Measurements from ENCODE around the gene ZNF565. TPM values are rescaled to one million over a fixed set of nuclear protein-coding genes. Genes with fewer than 3 reads are reported as not detected.
A peak's percentile ranks its signal among the peaks of the same experiment; 100 is the strongest.

ZNF565 gene
- total and polyA plus RNA-seq, 2 of the 13 experiments (the other 11 are each of a cell fraction or from before 2014, with no cell fraction given), result 1.8 to 5.2 TPM

- TF ChIP-seq ZNF281 (CRISPR knock-in tag; IDR thresholded peaks at IDR 0.05; ENCODE audit: borderline replicate concordance) (no peak), ZNF644 (CRISPR knock-in tag; IDR thresholded peaks at IDR 0.05; ENCODE audit: low read depth) (no peak), NR2C2 (CRISPR knock-in tag; IDR thresholded peaks at IDR 0.05; ENCODE audit: borderline replicate concordance) (peak; percentile 51; the same call in 1 of the 2 replicates), ZNF350 (CRISPR knock-in tag; IDR thresholded peaks at IDR 0.05; ENCODE audit: borderline replicate concordance, low read depth) (peak; percentile 97), YEATS4 (CRISPR knock-in tag; IDR thresholded peaks at IDR 0.05; ENCODE audit: borderline replicate concordance) (peak; percentile 83; the same call in 1 of the 2 replicates), PAF1 (CRISPR knock-in tag; IDR thresholded peaks at IDR 0.05) (no peak), SP4 (CRISPR knock-in tag; IDR thresholded peaks at IDR 0.05) (peak; percentile 90), ZNF160 (CRISPR knock-in tag; IDR thresholded peaks at IDR 0.05) (peak; percentile 24; the same call in 1 of the 2 replicates), ZNF253 (CRISPR knock-in tag; IDR thresholded peaks at IDR 0.05; ENCODE audit: borderline replicate concordance) (no peak), KMT2A (CRISPR knock-in tag; IDR thresholded peaks at IDR 0.05) (no peak), ZNF569 (CRISPR knock-in tag; IDR thresholded peaks at IDR 0.05; ENCODE audit: borderline replicate concordance) (no peak), ZNF18 (CRISPR knock-in tag; IDR thresholded peaks at IDR 0.05; ENCODE audit: insufficient replicate concordance) (peak; percentile 22), ZNF567 (CRISPR knock-in tag; IDR thresholded peaks at IDR 0.05; ENCODE audit: borderline replicate concordance) (peak; percentile 57), FOXJ3 (CRISPR knock-in tag; IDR thresholded peaks at IDR 0.05; ENCODE audit: borderline replicate concordance) (peak; percentile 55; the same call in 1 of the 2 replicates), HMG20B (CRISPR knock-in tag; conservative IDR thresholded peaks at IDR 0.05) (no peak), TOE1 (CRISPR knock-in tag; IDR thresholded peaks at IDR 0.05) (no peak), RFXANK (CRISPR knock-in tag; IDR thresholded peaks at IDR 0.05) (0 out of 2 replicates have a peak, but pooled peaks have one; percentile 35), SIN3A (IDR thresholded peaks at IDR 0.05; ENCODE audit: borderline replicate concordance, low read depth, low read length) (peak; percentile 70; the same call in 1 of the 2 replicates), HNF4A (CRISPR knock-in tag; IDR thresholded peaks at IDR 0.05) (no peak), ZNF552 (CRISPR knock-in tag; IDR thresholded peaks at IDR 0.05; ENCODE audit: borderline replicate concordance) (peak; percentile 87), HOXA7 (CRISPR knock-in tag; IDR thresholded peaks at IDR 0.05) (no peak), ELF3 (CRISPR knock-in tag; IDR thresholded peaks at IDR 0.05) (peak; percentile 58; the same call in 1 of the 2 replicates), ZNF10 (CRISPR knock-in tag; IDR thresholded peaks at IDR 0.05; ENCODE audit: borderline replicate concordance, low read depth) (no peak), FOSL1 (CRISPR knock-in tag; IDR thresholded peaks at IDR 0.05; ENCODE audit: borderline replicate concordance) (peak; percentile 57; the same call in 1 of the 2 replicates), CEBPG (CRISPR knock-in tag; IDR thresholded peaks at IDR 0.05) (no peak), FOXA3 (CRISPR knock-in tag; IDR thresholded peaks at IDR 0.05) (peak; percentile 23; the same call in 1 of the 2 replicates), GTF3A (CRISPR knock-in tag; conservative IDR thresholded peaks at IDR 0.05) (no peak)
Observed at GRCh38 chr19:36139473-36140303, 74.8 kb downstream of the ZNF565 start, which contains the start of gene CAPNS1 (continued).

All from HepG2 (cell line).